HG03571 (cell line): Measurements from ENCODE around the gene CHAC1.
"Not testable (repeated sequence)": the region's sequence is repeated elsewhere in the genome, so short reads cannot be mapped to it uniquely, and the experiment has no call there.

ENCODE experiments used
- ATAC-seq: cut with Tn5 transposase; IDR thresholded peaks from one replicate; pipeline ENCODE4 v1.9.1; 2021; ENCODE audit not compliant: unreplicated experiment

CHAC1 gene

GRCh38 chr15:40955930-40956540 is 2.8 kb downstream of the CHAC1 start:
- no peak for ATAC-seq

GRCh38 chr15:40956541-40956982 is 3.3 kb downstream of the CHAC1 start:
- no peak for ATAC-seq

DNA sequence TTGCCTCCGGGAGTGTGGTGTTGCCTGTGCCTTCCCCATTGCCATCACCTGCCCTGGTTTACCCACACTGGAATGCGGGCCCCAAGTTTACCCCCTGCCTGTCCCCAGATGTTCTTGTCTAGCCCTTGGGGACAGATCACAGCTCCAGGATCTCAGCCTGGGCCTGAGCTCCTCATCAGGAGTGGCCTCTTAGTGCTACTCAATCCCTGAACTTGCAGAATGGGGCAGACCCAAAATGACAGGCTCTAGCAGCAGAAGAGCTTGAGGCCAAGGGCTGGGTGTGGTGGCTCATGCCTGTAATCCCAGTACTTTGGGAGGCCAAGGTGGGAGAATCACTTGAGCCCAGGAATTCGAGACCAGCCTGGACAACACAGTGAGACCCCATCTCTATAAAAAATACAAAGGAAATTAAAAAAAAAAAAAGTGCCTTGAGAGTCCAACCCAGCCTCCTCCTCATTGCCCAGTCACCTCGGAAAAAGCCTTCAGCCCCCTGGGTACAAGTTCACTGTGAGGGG is 3.8 kb downstream of the CHAC1 start:
- ATAC-seq = no peak

DNA sequence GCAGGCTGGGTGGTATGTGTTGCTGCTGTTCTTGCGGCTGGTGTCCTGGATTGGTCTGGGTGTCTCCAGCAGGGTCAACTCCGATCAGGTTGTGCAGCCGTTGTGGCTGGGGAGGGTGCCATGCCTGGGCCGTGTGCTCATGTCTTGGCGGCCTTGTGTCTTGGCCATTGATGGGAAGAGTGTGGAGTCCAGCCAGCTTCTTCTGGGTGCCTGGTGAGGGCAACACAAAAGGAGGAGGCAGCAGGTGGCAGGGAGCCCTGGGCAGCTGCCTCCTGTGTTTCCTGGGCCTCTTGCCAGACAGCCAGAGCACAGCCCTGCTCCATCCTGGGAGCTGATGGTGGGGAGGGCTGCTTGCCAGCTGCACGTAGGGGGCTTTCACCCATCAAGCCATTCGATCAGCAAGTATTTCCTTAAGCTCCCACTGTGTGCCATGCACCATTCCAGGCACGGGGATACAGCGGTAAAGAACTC is 4.3 kb downstream of the CHAC1 start:
- ATAC-seq = no peak

- ATAC-seq = no peak
Observed at GRCh38 chr15:40958146-40958545, 4.9 kb downstream of the CHAC1 start.

DNA sequence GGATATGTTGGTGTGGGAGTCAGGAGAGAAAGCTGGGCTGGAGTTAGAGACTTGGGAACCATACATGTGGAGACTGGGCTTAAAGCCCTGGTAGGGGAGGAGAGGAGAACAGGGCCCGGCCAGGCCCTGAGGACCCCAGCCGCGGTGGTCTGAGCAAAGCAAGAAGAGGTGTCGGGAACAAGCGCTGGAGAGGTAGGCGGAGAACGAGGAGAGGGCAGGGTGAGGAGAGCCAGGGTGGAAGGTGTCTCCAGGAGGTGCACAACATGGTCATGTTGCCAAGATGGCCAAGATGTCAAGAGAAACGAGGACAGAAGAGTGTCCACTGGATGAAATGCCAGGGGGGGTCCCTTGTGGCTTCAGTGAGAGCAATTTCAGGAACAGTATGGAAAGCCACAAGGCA is 5.5 kb downstream of the CHAC1 start:
- ATAC-seq = no peak

DNA sequence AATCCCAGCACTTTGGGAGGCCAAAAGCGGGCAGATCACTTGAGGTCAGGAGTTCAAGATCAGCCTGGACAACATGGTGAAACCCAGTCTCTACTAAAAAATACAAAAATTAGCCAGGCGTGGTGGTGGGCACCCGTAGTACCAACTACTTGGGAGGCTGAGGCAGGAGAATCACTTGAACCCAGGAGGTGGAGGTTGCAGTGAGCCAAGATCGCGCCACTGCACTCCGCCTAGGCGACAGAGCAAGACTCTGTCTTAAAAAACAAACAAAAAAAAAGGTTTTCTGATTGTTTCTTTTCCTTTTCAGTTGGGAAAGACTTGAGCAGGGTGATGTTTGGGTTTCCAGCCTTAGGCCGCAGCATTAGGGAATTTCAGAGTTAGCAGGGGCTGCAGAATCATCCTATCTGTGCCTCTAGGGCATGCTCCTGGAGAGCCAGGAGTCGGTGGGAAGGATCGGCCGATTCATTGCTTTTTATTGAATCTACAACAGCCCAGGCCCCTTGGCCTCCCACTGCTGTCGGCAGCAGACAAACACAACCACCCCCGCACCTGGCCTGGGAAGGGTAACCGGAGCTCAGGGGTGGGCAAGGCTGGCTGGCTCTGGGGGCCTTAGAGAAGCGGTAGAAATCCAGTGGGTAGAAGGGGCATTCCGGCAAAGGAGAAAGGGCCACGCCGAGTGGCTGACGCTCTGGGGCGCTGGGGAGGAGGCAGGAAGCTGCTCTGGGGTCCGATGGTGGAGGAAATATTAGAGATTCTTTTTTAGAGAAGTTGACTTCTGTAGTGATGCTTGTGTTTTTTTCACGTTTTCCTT is 6.3 kb downstream of the CHAC1 start:
- ATAC-seq = no peak

DNA sequence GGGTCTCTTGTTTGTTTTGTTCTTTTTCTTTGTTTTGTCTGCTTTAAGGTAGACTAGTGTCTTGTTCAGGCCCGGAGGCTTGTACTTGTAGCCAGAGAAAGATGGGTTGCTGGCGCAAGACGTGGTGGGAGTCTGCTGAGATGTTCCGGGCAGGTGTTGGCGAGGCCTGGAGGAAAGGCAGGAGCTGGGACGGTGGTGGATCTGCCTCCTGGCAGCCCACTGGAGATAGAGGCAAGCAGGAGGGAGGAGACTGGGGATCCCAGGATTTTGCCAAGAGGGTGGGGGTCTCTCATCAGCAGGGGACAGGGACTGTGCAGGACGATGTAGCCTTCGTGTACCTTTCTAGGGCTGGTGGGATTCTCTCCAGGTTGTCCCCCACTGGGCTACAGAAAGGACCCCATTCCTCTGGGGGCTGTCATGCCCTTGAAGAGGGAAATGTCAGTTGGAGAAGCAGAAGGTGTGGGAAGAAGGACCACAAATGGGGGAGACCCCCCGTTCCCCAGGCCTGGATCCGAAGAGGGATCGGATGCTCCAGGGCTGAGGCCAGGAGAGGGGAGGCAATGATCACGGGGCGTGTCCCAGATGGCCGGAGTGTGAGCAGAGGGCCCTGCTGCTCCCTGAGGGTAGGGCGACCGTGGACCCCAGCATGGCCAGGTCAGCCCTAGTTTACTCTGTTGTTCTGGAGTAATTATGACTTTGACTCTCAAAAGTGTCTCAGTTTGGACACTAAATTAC is 7.0 kb downstream of the CHAC1 start:
- no peak for ATAC-seq

DNA sequence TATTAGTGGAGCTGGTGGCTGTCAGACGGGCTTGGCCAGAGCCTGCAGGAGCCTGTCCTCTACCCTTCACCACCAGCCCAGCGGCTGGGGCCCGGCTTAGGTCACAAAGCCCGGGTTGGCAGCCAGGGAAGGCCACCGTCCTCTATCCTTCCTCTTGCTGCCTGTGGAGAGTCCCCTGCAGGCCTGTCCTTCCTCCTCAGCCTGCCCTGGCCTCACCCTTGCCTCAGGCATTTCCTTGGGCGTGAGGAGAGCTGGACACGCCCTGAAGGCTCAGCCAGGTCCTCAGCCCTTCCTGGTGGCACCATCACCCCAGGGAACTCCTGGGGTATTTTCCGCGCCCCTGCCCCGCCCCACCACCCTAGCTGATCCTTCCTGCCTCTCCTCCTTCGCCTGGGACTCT is 7.7 kb downstream of the CHAC1 start:
- no peak for ATAC-seq

DNA sequence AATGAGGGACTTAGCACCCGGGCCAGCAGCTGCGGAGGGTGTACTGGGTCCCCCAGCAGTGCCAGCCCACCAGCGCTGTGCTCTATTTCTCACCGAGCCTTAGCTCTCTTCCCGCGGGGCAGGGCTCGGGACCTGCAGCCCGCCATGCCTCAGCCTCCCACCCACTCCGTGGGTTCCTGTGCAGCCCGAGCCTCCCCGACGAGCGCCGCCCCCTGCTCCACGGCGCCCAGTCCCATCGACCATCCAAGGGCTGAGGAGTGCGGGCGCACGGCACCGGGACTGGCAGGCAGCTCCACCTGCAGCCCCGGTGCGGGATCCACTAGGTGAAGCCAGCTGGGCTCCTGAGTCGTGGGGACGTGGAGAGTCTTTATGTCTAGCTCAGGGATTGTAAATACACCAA is 8.5 kb downstream of the CHAC1 start:
- ATAC-seq = not testable (repeated sequence)

DNA sequence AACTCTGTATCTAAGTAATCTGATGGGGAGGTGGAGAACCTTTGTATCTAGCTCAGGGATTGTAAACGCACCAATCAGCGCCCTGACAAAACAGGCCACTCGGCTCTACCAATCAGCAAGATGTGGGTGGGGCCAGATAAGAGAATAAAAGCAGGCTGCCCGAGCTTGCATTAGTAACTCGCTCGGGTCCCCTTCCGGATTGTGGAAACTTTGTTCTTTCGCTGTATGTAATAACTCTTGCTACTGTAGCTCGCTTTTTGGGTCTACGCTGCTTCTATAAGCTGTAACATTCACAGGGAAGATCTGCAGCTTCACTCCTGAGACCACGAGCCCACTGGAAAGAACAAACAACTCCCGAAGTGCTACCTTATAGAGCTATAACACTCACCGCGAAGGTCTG is 9.0 kb downstream of the CHAC1 start:
- not testable (repeated sequence) for ATAC-seq

DNA sequence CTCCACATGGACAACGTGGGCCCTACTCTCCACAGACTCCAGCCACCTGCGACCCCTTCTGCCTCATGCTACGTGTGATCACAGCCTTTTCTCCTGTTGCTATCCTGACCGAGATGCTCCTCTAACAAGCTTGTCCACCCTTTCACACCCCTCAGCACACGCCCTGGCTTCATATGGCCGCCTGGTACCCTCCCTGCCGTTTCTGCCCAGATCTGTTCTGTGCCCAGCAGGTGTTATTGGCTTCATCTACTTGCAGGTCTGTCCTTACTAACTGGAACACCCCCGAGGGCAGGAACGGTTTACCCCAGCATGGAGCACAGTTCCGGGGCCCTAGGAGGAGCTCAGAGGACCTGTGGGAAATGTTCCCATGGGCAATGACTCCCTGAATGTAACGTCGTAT is 9.9 kb downstream of the CHAC1 start:
- no peak for ATAC-seq

DNA sequence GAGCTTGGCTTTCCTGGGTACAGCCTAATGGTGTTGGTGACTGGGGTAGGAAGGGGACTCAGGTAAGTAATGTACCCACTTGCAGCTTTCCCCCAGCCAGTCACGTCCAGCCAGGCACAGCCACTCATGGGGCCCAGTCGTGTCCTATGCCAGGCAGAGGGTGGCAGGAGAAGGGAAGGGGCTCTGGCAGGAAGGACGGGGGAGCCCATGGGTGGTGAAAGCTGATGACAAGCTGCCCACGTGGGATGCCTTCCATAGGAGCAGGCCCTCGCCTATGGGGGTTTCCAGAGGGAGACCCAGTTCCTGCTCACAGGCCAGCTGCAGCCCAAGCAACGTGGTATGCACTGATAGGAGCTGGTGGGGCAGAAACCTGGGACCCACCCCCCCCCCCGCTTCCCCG is 10.7 kb downstream of the CHAC1 start:
- ATAC-seq = no peak

GRCh38 chr15:40964634-40965033 is 11.4 kb downstream of the CHAC1 start:
- ATAC-seq = no peak

GRCh38 chr15:40968290-40969085 is 15.2 kb downstream of the CHAC1 start:
- no peak for ATAC-seq

DNA sequence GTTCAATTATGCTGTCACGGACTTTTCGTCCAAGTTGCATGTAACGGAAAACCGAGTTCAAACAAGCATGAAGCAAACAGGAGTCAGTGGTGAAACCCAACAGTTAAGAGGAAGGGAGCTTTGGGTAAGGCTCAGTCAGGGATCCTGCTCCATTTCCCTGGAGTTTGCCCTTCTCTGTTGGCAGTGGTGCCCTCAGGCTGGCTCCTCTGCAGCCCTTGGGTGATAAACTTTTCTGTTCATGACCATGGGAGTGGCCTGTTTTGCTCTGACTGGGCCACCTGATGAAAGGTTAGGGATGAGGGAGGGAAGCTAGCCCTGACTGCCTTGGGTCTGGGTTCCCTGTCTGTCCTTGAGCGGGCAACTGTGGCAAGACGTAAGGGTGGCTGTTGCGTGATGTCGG is 16.1 kb downstream of the CHAC1 start:
- no peak for ATAC-seq

DNA sequence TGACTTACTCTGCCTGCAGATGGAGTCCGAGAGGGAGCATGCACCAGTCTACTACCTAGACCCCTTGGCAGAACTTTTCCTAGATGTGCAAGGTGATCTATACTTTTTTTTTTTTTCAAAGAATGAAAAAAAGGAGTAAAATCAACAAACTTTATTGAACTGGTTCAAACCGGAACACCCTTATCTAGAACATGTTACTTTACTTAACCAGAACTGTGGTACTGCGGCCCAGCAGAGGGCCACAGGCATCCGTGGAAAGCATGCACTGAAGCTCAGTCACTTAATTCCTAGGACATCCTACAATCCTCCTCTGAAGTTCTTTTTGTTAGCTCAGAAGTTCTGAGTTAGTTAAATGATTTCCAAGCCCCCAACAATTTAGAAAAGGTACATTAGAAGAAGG is 21.6 kb downstream of the CHAC1 start:
- ATAC-seq = no peak

GRCh38 chr15:40976819-40977218 is 23.5 kb downstream of the CHAC1 start:
- no peak for ATAC-seq

- ATAC-seq = no peak
Observed at GRCh38 chr15:40978141-40978540, 24.9 kb downstream of the CHAC1 start.

- no peak for ATAC-seq
Observed at GRCh38 chr15:40978562-40978961, 25.3 kb downstream of the CHAC1 start.

- no peak for ATAC-seq
Observed at GRCh38 chr15:40981186-40981585, 27.9 kb downstream of the CHAC1 start.
